ENCODE measurements around the gene CHRNA10.

CHRNA10 gene

DNA sequence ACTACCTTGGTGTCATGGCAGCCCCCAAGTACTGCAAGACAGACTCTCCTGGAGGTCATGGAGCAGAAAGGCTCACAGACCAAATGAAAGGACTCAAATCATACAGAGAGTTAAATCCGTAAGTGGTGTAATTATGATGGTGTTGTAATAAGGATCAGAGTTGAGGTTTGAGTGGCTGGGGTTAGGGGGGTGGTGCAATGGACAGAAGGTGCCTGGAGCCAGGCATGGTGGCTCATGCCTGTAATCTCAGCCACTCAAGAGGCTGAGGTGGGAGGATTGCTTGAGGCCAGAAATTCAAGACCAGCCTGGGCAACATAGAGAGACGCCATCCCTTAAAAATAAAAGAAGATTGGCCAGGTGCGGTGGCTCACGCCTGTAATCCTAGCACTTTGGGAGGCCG, 48.1 kb downstream of the CHRNA10 start:
- no peak overlapping the region for H3K4me2 ChIP-seq (ENCODE audit: low read length)
- H3K27ac ChIP-seq (ENCODE audit: low read length), result no peak overlapping the region
- no peaks in the 10 kb centered on the region for H4K20me1 ChIP-seq (ENCODE audit: insufficient read depth, low read length)
- no peaks in the 10 kb centered on the region for H3K79me2 ChIP-seq (ENCODE audit: low read length)
- no peaks in the 10 kb centered on the region for H3K4me1 ChIP-seq (ENCODE audit: low read length)
- H2AFZ ChIP-seq (ENCODE audit: low read depth, low read length), result no peak overlapping the region
- H3K9me3 ChIP-seq (ENCODE audit: insufficient read depth, low read length), result no peaks in the 10 kb centered on the region
- no peak overlapping the region for H3K9ac ChIP-seq (ENCODE audit: low read length)
- no peak overlapping the region for H3K4me3 ChIP-seq (ENCODE audit: low read length)
- H3K27me3 ChIP-seq (ENCODE audit: low read depth, low read length), result no peaks in the 10 kb centered on the region
- no peaks in the 10 kb centered on the region for H3K36me3 ChIP-seq (replicated peaks; ENCODE audit: low read depth, low read length)
- no peak for TF ChIP-seq EZH2phosphoT487 (IDR thresholded peaks at IDR 0.05; ENCODE audit: low read depth)
- TF ChIP-seq, protein P1, sequence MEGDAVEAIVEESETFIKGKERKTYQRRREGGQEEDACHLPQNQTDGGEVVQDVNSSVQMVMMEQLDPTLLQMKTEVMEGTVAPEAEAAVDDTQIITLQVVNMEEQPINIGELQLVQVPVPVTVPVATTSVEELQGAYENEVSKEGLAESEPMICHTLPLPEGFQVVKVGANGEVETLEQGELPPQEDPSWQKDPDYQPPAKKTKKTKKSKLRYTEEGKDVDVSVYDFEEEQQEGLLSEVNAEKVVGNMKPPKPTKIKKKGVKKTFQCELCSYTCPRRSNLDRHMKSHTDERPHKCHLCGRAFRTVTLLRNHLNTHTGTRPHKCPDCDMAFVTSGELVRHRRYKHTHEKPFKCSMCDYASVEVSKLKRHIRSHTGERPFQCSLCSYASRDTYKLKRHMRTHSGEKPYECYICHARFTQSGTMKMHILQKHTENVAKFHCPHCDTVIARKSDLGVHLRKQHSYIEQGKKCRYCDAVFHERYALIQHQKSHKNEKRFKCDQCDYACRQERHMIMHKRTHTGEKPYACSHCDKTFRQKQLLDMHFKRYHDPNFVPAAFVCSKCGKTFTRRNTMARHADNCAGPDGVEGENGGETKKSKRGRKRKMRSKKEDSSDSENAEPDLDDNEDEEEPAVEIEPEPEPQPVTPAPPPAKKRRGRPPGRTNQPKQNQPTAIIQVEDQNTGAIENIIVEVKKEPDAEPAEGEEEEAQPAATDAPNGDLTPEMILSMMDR (IDR thresholded peaks at IDR 0.05; ENCODE audit: low read depth, low read length), result no peak

DNA sequence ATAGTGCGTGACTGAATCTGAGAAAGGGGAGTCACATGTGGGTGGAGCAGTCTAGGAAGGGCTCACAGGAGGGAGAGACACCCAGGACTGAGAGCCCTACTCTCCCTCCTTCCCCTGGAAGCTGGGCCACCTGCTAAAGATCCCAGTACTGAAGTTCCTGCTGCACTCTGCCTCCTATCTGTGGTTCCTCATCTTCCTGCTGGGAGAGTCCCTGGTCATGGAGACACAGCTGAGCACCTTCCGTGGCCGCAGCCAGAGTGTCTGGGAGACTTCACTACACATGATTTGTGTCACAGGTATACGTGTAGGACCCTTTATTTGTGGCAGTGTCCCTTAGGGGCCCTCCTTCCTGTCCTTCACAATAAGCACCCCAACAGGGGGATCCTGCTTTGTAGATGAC, 48.7 kb downstream of the CHRNA10 start:
- H3K4me1 ChIP-seq (ENCODE audit: low read length), result no peaks in the 10 kb centered on the region
- H4K20me1 ChIP-seq (ENCODE audit: insufficient read depth, low read length), result no peaks in the 10 kb centered on the region
- TF ChIP-seq, protein P1 (IDR thresholded peaks at IDR 0.05; ENCODE audit: low read depth, low read length), result no peak
- TF ChIP-seq EZH2phosphoT487 (IDR thresholded peaks at IDR 0.05; ENCODE audit: low read depth), result no peak
- H3K4me2 ChIP-seq (ENCODE audit: low read length), result no peak overlapping the region
- H3K9me3 ChIP-seq (ENCODE audit: insufficient read depth, low read length), result no peaks in the 10 kb centered on the region
- no peak overlapping the region for H3K27ac ChIP-seq (ENCODE audit: low read length)
- H3K36me3 ChIP-seq (replicated peaks; ENCODE audit: low read depth, low read length), result no peaks in the 10 kb centered on the region
- no peaks in the 10 kb centered on the region for H3K27me3 ChIP-seq (ENCODE audit: low read depth, low read length)
- H3K9ac ChIP-seq (ENCODE audit: low read length), result no peak overlapping the region
- H3K4me3 ChIP-seq (ENCODE audit: low read length), result no peak overlapping the region
- H2AFZ ChIP-seq (ENCODE audit: low read depth, low read length), result no peak overlapping the region
- H3K79me2 ChIP-seq (ENCODE audit: low read length), result no peaks in the 10 kb centered on the region

DNA sequence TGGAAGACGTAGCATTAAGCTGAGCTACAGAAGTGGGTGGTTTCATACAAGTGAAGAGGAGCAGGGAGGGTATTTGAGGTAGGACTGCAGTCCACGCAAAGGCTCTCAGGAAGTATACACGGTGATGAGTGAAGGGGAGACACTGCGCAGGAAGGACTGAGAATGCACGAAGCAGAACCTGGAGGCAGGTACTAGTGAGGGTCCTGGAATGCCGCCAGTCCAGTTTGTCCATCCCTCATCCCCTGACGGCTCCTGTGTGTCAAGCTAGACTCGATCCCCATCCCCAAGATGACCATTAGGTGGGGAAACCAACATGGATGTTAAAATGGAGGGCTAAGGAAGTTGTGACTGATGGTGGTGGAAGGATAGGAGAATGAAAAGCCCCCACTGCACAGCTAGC, 53.2 kb downstream of the CHRNA10 start:
- Histone ChIP-seq H4K20me1 (ENCODE audit: insufficient read depth, low read length) (no peaks in the 10 kb centered on the region), H3K4me2 (ENCODE audit: low read length) (no peak overlapping the region), H3K4me1 (ENCODE audit: low read length) (peaks cover 15% of the 10 kb centered on the region), H3K4me3 (ENCODE audit: low read length) (no peak overlapping the region), H3K27me3 (ENCODE audit: low read depth, low read length) (no peaks in the 10 kb centered on the region), H2AFZ (ENCODE audit: low read depth, low read length) (no peak overlapping the region), H3K9ac (ENCODE audit: low read length) (no peak overlapping the region), H3K79me2 (ENCODE audit: low read length) (no peaks in the 10 kb centered on the region), H3K36me3 (replicated peaks; ENCODE audit: low read depth, low read length) (no peaks in the 10 kb centered on the region), H3K9me3 (ENCODE audit: insufficient read depth, low read length) (no peaks in the 10 kb centered on the region), H3K27ac (ENCODE audit: low read length) (no peak overlapping the region)
- TF ChIP-seq EZH2phosphoT487 (IDR thresholded peaks at IDR 0.05; ENCODE audit: low read depth), result no peak
- TF ChIP-seq, protein P1 (IDR thresholded peaks at IDR 0.05; ENCODE audit: low read depth, low read length), result no peak

DNA sequence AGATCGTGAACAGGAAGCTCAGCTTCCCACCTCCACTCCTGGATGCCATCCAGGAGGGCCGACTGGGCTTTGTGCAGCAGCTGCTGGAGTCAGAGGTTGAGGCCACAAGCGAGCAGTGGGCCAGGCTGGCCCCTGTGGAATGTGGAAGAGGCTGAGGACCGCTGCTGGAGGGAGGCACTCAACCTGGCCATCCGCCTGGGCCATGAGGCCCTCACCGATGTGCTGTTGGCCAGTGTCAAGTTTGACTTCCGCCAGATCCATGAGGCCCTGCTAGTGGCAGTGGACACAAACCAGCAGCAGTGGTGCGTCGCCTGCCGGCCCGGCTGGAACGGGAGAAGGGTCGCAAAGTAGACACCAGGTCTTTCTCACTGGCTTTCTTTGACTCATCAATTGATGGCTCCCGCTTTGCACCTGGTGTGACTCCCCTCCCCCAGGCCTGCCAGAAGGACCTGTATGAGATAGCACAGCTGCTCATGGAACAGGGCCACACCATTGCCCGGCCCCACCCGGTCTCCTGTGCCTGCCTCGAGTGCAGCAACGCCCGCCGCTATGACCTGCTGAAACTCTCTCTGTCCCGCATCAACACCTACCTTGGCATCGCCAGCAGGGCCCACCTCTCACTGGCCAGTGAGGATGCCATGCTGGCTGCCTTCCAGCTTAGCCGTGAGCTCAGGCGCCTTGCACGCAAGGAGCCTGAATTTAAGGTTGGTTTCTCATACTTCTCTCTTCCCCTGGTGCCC, 54.3 kb downstream of the CHRNA10 start:
- Histone ChIP-seq H3K27ac (ENCODE audit: low read length) (no peak overlapping the region), H4K20me1 (ENCODE audit: insufficient read depth, low read length) (no peaks in the 10 kb centered on the region), H3K9ac (ENCODE audit: low read length) (no peak overlapping the region), H3K36me3 (replicated peaks; ENCODE audit: low read depth, low read length) (no peaks in the 10 kb centered on the region), H2AFZ (ENCODE audit: low read depth, low read length) (no peak overlapping the region), H3K4me1 (ENCODE audit: low read length) (peaks cover 15% of the 10 kb centered on the region), H3K79me2 (ENCODE audit: low read length) (no peaks in the 10 kb centered on the region), H3K9me3 (ENCODE audit: insufficient read depth, low read length) (no peaks in the 10 kb centered on the region), H3K4me3 (ENCODE audit: low read length) (no peak overlapping the region), H3K27me3 (ENCODE audit: low read depth, low read length) (no peaks in the 10 kb centered on the region), H3K4me2 (ENCODE audit: low read length) (no peak overlapping the region)
- TF ChIP-seq, protein P1 (IDR thresholded peaks at IDR 0.05; ENCODE audit: low read depth, low read length), result no peak
- TF ChIP-seq EZH2phosphoT487 (IDR thresholded peaks at IDR 0.05; ENCODE audit: low read depth), result no peak
